Activated T-cell treated with anti-CD3 and anti-CD28 coated beads, Interleukin-2, amount 50 U/mL, for 1 hour (primary cell): ENCODE measurements around the gene DTD1.

Source experiments
- DNase-seq: peaks from one replicate; pipeline ENCODE4 v3.0.0-alpha.2; 2020

The DTD1 gene

DNA sequence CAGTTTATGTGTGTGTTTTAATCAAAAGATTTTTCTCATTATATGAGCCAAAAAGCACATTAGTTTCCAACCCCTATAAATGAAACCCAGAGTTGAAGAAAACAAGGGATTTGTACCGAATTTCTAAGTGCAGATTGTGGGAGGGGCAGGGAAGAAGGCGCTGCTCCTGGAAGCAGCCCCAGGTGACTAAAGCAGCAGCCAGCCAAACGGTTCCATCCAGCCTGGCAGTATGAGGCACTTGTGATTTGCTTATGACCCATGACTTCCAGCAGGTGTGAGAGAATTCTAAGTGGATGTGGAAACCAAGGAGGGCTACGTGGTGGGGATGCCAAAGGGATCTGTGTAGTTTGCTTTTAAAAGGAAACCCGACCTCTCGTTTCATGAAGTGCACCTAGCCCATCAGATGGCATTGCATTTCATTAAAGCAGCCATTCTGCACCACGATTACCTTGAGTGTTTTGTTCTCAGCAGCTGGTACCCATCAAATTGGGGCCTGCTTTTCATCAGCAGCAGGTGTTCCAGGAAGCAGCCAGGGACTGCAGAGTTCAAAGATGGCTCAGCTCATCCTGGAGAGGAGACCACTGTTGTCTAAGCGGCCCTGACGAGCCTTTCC, 79.1 kb downstream of the DTD1 start:
- DNase-seq, result no peak

DNA sequence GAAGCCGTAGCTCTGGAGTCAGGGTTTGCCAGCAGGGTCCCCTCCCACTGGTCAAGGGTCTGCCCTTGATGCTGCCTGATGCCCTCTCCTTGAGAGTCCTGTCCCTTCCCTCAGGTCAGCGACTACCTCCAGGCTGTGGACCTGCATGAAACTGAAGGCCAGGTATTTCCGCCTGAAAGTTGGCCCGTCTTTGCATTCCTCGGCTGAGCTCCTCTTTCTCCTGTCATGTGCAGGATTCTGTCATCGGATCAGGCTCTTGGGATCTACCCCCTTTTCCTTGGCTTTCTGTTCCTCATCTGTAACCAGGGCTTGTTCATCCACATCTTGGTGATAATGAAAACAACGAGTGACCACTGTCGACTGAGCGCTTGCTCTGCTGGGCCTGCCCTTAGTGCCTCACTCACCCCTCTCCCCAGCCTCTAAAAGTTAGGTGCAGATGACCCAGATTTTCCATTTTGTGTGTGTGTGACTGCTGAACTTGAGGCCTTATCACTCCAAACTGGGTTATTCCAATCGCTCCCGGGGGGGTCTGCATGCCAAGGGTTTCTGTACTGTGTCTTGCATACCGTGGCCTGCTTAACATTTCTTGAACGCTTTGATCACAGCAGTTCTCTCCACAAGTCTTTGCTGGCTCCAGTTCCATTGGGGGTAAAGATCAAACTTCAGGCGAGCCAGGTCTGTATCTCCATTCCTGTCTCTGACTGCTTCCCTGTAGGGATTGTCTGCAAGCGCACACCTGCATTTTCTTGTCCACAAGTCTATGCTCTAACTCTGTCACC, 81.6 kb downstream of the DTD1 start:
- DNase-seq, result no peak

DNA sequence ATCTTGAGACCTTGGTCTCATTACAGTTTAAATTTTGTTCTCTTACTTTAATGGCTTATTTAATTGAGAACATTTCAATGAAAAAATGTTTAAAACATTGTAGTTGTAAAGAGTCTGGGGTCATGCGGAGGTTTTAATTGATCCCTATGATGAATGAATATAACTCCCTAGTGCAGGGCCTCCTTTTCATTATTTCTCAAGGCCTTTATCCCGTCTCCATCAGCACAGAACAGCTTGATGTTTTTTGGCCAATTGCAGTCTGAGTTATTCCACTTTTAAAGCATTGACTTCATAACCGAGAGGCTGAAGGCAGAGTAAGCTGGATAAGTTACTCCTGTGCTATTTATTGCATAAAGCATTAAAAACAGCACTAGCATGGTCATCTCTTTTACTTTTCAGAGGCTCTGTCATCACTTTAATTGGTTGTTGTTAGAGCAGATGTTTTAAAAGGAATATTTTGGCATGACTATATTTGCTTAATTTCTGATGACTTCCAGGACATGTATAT, 83.4 kb downstream of the DTD1 start:
- DNase-seq, result no peak

DNA sequence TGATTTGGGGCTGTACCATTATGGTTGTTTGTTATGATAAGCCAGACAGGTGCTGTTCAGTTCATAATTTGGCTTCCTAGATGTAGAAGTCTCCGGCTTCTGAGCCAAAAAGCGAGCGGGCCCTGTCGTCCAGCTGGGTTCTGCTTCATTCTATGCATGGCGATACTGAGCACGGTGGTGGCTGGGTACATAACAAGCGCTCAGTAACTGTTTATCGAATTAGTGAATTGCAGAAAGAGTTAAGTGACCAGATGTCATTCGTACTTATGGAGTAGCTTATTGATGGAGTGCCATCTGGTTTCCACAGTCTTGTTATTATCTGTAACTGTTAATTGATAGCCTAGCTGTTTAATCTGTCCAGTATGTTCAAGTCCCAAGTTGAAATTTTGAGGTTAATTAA, 85.0 kb downstream of the DTD1 start:
- DNase-seq, result no peak

DNA sequence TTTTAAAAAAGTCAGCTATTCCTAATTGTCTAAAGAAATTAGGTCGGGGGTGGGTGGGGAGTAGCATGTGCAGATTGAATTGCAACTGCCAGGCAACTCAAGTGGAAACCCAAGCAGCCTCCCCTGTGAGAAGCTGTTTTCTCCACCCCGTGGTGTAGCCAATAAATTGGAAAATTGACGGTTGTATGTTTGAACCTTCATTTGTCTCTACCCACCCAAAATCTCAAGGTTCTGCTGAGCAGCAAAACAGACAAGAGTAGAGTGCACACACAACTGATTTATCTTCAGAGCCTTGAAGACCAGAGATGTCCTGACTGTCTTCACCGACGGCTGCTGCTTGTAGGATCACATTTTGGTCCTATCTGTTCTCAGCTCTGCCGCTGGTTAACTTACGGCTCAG, 88.5 kb downstream of the DTD1 start:
- DNase-seq, result no peak

DNA sequence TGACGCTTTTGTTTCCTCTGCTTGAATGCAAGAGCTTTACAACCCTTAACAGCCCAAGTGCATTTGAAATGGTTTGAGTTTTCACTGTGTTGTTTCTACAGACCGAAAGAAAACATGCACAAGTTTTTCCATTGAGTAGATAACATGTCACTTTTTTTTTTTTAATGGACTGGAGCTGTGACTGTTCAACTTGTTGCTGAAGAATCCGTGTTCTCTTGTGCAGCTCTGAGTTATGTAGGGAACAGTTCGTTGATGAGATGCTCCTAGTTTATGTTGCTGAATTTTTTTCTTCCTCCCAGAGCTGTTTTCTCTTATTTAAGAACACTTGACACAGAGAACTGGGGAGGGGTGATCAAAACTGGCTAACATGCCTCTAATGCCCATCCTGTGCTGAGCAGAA, 89.3 kb downstream of the DTD1 start:
- no peak for DNase-seq

DNA sequence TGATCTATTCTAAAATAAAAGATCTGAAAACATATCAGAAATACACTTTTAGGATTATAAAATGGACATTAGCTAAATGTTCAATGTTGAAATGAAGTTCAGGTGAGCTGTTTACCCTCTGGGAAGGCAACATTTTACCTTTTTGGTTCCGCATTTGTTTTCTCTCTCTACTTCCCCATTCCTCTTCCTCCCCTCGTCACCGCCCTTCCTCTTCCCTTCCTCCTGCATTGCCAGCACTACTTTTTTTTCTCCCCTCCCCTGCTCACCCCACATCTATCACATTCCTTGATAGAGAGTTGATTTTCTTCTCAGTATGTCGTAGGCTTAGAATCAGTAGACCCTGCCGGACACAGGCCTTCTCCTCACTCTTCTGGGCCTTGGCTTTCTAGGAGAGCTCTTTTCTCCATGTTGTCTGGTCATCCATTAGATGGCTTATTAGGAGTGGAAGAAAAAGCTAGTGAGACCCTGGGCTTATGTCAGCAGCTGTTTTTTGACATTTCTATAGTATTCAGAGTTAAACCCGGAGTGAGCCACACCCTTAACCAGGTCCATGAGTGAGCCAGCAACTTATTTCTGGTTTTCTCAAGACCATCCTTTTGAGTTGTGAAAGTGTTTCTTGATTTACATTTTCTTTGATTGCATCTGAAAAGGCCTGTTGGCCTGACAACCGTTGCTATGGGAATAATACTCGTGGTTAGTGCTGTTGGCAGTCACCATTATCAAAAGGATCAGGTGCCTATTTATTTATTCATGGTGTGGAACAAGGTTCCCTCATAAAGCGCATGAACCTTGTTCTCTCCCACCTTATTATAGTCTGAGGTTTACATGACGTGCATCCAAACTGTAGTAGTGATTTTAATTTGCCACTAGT, 90.9 kb downstream of the DTD1 start:
- no peak for DNase-seq

DNA sequence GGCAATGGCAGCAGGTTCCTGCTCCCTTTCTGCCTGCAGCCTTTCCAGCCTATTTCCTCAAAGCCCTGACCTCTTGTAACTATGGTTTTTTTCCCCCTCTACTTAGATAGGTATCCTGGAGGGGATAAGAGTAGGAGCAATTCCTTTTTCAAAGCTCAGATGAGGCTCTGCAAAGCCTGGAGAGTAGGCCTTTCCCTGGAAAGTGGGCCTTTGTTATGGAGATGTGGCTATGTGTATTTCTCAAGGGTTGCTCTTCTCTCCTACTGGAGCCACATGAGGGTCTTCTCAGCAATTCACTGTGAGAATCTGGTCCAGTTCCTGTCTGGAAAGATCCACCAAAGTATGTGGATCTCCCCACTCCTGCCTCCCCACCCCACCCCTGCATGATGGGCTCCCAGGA, 96.0 kb downstream of the DTD1 start:
- DNase-seq, result no peak

DNA sequence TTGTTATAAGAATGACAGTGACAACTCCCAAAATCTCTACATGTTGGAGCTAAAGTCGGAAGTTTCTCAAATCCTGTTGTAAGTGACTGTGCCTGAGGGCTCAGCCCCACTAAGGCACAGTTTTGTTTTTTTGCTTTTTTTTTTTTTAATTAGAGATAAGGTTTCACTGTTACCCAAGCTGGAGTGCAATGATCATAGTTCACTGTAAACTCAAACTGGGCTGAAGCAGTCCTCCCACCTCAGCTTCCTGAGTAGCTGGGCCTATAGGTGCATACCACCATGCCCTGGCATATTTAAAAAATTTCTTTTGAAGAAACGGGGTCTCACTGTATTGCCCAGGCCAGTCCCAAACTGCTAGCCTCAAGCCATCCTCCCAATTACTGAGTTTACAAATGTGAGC, 96.9 kb downstream of the DTD1 start:
- DNase-seq, result no peak

DNA sequence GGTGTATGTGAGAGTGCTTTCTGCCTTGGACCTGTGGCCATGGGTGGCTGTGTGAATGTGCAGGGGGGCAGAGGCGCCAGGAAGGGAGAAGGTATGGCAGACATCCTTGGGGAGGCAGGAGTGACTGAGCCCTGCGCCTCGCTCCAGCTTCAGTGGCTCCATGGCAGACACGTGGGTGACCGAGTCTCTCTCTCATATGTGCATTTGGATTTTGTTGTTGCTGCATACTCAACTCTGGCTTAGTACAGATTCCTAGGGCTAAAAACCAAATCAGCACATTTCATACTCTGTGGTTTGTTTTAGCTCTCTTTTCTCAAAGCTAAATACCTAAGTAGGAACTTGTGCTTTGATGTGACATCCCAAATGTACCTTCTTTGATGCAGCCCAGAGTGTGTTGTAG, 97.6 kb downstream of the DTD1 start:
- DNase-seq, result no peak

DNA sequence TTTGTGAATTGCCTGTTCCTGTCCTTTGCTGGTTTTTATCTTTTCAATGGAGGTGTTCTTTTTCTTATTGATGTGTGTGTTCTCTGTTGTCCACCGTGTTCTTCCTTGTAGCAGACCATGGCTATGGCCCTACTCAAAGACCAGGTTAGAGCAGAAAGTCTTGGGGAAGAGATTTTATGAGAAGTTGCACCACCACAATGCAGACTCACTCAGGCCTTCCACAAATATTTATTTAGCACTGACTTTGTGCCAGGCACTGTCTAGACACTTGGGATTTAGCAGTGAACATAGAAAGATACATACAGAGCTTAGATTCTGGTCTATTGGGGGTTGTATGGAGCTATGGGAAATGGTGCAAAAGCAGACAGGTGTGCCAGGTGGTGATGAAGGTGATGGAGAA, 98.8 kb downstream of the DTD1 start:
- no peak for DNase-seq

DNA sequence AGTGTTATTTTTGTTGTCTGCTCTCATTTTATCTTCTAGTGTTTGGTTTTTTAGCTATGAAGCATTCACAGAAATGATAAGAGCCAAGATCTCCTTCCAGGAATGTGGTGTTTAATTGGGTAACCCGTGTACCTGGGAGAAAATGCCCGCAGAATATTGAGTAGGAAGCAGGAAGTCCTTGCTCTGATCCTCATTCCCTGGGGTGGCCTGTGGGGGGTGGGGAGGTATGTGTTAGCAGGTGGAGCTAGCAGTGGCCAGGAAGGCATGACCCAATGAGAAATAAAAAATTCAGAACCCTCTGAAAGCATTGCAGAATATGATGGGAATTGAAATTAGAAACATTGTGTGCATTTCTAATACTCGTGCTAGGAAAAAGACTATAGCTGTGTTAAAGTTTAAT, 100.8 kb downstream of the DTD1 start:
- no peak for DNase-seq

DNA sequence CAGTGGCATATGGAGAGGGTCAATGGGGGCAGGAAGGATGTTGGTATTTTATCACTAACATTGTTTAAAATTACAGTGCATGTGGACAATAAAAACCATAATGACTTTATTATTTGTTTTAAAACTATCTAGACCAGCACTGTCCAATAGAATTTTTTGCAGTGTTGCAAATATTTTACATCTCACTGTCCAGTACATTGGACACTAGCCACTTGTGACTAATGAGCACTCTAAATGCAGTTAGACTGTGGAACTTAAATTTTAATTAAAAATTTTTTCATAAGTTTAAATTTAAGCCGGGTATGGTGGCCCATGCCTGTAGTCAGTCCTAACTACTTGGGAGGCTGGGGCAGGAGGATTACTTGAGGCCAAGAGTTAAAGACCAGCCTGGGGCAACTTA, 101.7 kb downstream of the DTD1 start:
- DNase-seq, result no peak

DNA sequence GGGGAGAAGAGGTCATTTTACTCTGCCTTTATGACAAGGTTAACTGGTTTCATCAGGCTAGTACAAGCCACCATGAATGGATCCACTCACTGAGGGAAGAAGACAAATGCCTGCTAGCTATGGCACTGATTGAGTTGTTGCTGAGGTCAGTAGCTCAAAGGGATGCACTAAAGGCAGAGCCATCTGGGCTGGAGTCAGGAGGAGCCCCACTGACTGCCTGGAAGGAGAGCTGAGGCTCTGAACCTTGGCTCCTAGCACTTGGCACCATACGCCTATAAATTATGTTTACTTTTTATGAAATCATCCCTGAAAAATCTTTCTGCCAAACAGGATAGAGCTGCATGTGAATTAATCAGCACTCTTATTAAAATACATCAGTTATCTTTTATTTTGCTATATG, 104.6 kb downstream of the DTD1 start:
- no peak for DNase-seq

DNA sequence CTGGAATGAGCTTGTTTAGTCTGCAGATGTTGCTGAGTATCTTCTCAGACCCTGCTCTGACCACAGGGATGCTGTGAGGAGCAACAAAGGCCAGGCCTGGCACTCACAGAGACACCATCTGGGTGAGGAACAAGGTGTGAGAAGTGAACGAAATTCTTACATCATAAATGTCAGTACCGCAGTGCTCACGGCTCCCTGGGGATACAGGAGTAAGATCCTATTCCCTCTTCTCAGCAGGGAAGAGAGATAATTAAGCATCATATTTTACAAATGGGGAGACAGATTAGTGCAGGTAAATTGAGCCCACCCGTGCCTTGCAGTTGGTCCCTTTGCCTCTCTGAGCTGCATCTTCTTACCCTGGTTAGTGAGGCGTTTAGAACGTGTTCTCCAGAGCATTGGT, 106.2 kb downstream of the DTD1 start:
- no peak for DNase-seq

DNA sequence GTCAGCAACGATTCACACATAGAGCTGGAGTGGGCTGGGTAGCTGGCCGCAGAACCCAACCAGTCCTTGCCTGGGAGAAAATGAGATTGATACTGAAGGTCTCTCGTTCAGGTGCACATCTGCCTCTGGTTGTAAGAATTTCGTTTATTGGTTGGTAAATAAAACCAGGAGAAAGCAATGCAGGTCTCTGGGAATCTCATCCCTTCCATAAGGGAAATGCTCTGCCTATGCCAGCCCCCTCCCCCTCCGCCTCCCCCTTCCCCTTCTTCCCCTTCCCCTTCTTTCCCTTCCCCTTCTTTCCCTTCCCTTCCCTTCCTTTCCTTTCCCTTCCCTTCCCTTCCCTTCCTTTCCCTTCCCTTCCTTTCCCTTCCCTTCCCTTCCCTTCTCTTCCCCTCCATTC, 107.3 kb downstream of the DTD1 start:
- no peak for DNase-seq

DNA sequence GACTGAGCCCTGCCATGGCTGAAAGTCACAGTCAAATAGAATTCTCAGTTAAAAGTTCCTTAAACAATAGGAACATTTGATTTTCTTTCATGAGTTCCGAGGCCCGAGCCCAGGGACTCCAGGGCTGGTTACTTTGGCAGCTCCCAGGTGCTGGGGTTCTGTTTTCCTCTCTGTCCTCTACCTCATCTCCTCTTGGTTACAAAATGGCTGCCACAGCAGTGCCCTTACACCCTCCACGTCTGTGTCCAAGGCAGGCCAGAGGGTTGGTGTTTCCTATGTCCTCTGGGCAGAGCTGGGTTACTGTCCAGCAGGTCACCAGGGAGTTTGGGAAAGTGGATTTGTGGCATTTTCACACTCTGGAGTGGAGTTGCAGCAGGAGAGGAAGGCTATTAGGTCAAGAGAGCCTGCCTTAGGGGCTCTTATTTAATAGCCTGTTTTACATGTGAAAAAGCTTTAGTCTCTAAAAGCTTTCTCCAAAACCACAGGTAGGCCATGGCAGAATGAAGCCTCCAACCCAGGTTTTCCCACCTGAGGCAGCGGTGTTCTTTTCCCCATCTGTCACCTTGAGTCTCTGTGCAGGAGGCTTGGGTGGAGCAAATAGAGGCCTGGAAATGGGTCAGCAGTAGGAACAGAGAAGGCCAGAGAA, 111.0 kb downstream of the DTD1 start:
- DNase-seq, result no peak

DNA sequence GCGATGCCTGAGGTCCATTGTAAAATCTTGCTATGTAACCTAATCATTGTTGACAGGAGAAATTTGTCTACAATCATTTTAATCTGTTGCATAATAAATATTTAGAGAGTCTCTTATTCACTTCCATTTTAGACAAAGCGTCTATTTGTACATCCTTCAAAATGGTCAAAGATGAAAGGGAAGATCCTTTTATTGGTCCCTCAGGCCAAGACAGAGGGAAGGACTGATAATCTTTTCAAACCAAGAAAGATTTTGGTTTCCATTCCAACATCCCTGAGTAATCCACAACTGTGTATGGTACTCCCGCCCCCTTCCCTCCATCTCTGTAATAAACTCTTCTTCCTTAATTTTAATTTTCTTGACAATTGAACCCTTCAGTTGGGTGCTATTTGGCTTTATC, 114.1 kb downstream of the DTD1 start:
- DNase-seq, result no peak

DNA sequence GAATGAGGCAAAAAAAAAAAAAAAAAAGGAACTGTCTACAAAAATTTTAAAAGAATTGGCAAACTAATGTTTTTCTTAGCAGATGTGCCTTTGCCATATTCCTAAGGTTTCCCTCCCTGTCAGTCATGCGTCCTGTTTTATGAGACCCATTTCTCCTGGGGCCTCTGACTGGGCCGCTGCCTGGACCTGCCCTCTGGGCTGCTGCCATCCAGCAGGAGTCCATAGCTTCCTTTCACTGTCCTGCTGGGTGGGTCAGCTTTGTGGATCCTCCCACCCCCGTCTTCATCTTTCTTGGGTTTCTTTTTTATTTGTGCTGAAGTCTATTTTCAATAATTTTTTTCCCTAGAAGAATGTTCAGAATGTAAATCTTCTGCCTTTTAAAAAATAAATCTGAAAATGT, 114.9 kb downstream of the DTD1 start:
- no peak for DNase-seq

DNA sequence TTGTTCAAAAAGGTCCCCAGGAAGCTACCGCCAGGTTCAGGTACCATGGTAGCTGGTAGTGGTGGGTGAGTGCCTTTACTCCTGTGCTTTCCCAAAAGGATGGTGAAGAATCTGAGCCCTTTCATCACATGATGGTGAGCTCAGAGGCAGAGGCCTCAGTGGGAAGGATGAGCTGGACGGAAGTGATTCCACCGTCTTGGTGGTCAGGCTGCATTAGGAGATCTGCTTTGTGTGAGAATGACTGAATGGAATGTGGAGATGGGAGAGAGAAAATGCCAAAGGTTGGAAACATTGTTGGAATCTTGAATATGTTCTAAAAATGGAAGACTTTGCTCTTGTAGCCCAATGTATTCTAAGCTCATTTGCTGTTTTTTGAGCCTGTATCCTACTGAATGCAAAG, 117.6 kb downstream of the DTD1 start:
- no peak for DNase-seq

DNA sequence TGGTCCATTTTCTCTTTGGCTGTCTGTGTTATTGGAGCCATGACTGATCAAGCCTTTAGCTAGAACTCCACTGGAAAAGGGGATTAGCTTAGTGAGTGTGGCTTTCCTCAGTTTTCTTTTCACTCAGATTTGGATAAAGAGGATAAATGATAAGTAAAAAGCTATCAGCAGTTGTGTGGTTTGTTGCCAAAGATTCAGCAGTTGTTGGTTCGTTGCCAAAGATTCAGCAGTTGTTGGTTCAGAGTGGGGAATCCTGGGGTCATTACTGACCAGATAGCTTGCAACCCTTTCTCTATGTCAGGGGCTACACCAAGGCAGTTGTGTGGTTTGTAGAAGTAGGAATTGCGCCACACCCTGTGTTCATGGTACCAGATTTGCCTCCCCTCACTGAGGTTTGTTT, 118.1 kb downstream of the DTD1 start:
- DNase-seq, result no peak

DNA sequence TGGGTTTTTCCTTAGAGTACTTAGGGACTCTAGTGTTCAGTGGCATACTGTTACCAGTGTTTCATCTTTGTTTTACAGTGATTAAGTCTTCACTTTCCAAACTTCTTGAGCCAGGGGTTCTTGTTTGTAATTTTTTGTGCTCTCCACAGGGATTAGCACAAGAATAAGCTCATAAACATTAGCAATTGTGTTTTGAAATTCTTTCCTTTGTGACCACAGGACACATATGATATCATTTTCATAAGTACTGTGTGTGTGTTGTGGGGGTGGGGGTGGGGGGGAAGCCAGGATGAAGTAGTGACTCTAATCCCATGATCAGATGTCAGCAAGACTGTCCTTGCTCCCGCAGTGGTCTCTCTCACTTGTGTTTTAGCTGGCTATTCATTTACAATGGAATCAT, 124.3 kb downstream of the DTD1 start:
- DNase-seq, result no peak

DNA sequence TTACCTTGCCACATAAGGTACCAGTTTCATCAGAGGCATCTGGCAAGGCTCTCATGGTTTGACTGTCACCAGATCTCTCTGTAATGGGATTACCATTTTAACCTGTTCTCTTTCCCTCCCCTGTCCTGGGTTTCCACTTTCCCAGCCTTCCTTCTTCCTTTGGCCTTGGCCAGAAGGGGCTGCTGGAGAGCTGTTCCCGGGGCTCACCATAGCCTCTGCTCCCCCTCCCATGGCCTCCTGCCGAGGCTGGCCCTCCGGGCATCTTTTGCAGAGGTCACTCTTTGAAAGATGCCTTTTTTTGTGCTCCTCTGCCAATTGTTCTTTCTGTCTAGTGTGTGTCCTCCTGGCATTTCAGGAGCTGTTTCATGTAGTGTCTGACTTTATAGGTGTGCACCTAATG, 125.0 kb downstream of the DTD1 start:
- DNase-seq, result no peak
